IPS DF 6.9 (cell line): Measurements from ENCODE around the gene PPEF2.

Source experiments
- DNase-seq: peaks from one replicate; pipeline ENCODE4 v3.0.0-alpha.2; 2013; ENCODE audit warnings: low read depth, low spot score
- H3K27ac ChIP-seq: one replicate; pipeline ENCODE4 v1.5.1; 2013; ENCODE audit warnings: low read length, control low read depth
- H3K27me3 ChIP-seq: 2 replicates; pipeline ENCODE4 v1.6.1; 2013; ENCODE audit warnings: mild to moderate bottlenecking, low read length; ENCODE audit not compliant: control insufficient read depth, insufficient read depth
- H3K36me3 ChIP-seq: 2 replicates; pipeline ENCODE4 v1.6.1; 2013; ENCODE audit warnings: low read length; ENCODE audit not compliant: control insufficient read depth, insufficient read depth
- H3K4me1 ChIP-seq: 2 replicates; pipeline ENCODE4 v1.6.1; 2013; ENCODE audit warnings: low read length; ENCODE audit not compliant: control insufficient read depth, insufficient read depth
- H3K4me3 ChIP-seq: 2 replicates; pipeline ENCODE4 v1.5.1; 2013; ENCODE audit warnings: mild to moderate bottlenecking, low read length
- H3K9me3 ChIP-seq: 2 replicates; pipeline ENCODE4 v1.6.1; 2013; ENCODE audit warnings: low read length, inconsistent platforms; ENCODE audit not compliant: control insufficient read depth, insufficient read depth
- WGBS: extraction: QIAGEN DNeasy Blood & Tissue Kit; methylation state at CpG from one replicate; pipeline ENCODE4 v1.1.7; 2013; ENCODE audit warnings: mixed read lengths, missing lambda C conversion rate; ENCODE audit not compliant: insufficient read length, insufficient coverage; 5-methylcytosine and 5-hydroxymethylcytosine counted together

Gene PPEF2

GRCh38 chr4:75895744-75896314, 6.4 kb downstream of the PPEF2 start:
- DNase-seq, result peak; percentile 55
- no peak overlapping the region for H3K4me3 ChIP-seq

GRCh38 chr4:75892508-75892907, 9.7 kb downstream of the PPEF2 start:
- Histone ChIP-seq H3K36me3 (no peaks in the 10 kb centered on the region), H3K9me3 (no peaks in the 10 kb centered on the region), H3K4me1 (no peaks in the 10 kb centered on the region), H3K27ac (no peak overlapping the region), H3K27me3 (no peaks in the 10 kb centered on the region), H3K4me3 (no peak overlapping the region)
- DNase-seq, result peak; percentile 16
- WGBS, result no CpG with 5 or more reads among the region's 3 CpGs

More at GRCh38 chr4:75895744-75896314, 6.4 kb downstream of the PPEF2 start:
- Histone ChIP-seq H3K27ac (no peak overlapping the region), H3K4me1 (no peaks in the 10 kb centered on the region), H3K27me3 (no peaks in the 10 kb centered on the region), H3K36me3 (no peaks in the 10 kb centered on the region), H3K9me3 (no peaks in the 10 kb centered on the region)
- no CpG with 5 or more reads among the region's 4 CpGs for WGBS

- WGBS, result no CpG with 5 or more reads among the region's 14 CpGs
- DNase-seq, result no peak
- Histone ChIP-seq H3K4me3 (no peak overlapping the region), H3K27me3 (no peaks in the 10 kb centered on the region), H3K9me3 (no peaks in the 10 kb centered on the region), H3K4me1 (no peaks in the 10 kb centered on the region), H3K27ac (no peak overlapping the region), H3K36me3 (no peaks in the 10 kb centered on the region)
Measured at GRCh38 chr4:75891611-75892010, 10.6 kb downstream of the PPEF2 start.

- Histone ChIP-seq H3K9me3 (no peaks in the 10 kb centered on the region), H3K27ac (no peak overlapping the region), H3K4me1 (no peaks in the 10 kb centered on the region), H3K4me3 (no peak overlapping the region), H3K27me3 (no peaks in the 10 kb centered on the region), H3K36me3 (no peaks in the 10 kb centered on the region)
- WGBS, result no CpG with 5 or more reads among the region's 9 CpGs
- DNase-seq, result no peak
Measured at GRCh38 chr4:75889537-75890199, 12.6 kb downstream of the PPEF2 start.

- H3K4me3 ChIP-seq, result no peak overlapping the region
- no CpG with 5 or more reads among the region's 24 CpGs for WGBS
- H3K27ac ChIP-seq, result no peak overlapping the region
- no peaks in the 10 kb centered on the region for H3K27me3 ChIP-seq
- H3K9me3 ChIP-seq, result no peaks in the 10 kb centered on the region
- H3K36me3 ChIP-seq, result no peaks in the 10 kb centered on the region
- no peak for DNase-seq
- no peaks in the 10 kb centered on the region for H3K4me1 ChIP-seq
Measured at GRCh38 chr4:75886104-75886503, 16.1 kb downstream of the PPEF2 start.

GRCh38 chr4:75881476-75881875, 20.8 kb downstream of the PPEF2 start:
- Histone ChIP-seq H3K9me3 (no peaks in the 10 kb centered on the region), H3K4me1 (no peaks in the 10 kb centered on the region), H3K27ac (no peak overlapping the region), H3K27me3 (no peaks in the 10 kb centered on the region), H3K36me3 (no peaks in the 10 kb centered on the region), H3K4me3 (no peak overlapping the region)
- no CpG with 5 or more reads among the region's 3 CpGs for WGBS
- no peak for DNase-seq

- Histone ChIP-seq H3K27ac (no peak overlapping the region), H3K4me3 (no peak overlapping the region), H3K36me3 (no peaks in the 10 kb centered on the region), H3K4me1 (no peaks in the 10 kb centered on the region), H3K27me3 (no peaks in the 10 kb centered on the region), H3K9me3 (no peaks in the 10 kb centered on the region)
- no CpG with 5 or more reads among the region's 1 CpG for WGBS
- no peak for DNase-seq
Measured at GRCh38 chr4:75880278-75880677, 22.0 kb downstream of the PPEF2 start.

GRCh38 chr4:75878246-75878756, 24.0 kb downstream of the PPEF2 start:
- Histone ChIP-seq H3K27ac (no peak overlapping the region), H3K4me1 (no peaks in the 10 kb centered on the region), H3K27me3 (no peaks in the 10 kb centered on the region), H3K4me3 (no peak overlapping the region), H3K36me3 (no peaks in the 10 kb centered on the region), H3K9me3 (no peaks in the 10 kb centered on the region)
- DNase-seq, result no peak
- no CpG with 5 or more reads among the region's 6 CpGs for WGBS

- DNase-seq, result no peak
- no CpG with 5 or more reads among the region's 18 CpGs for WGBS
- Histone ChIP-seq H3K9me3 (no peaks in the 10 kb centered on the region), H3K36me3 (no peaks in the 10 kb centered on the region), H3K4me1 (no peaks in the 10 kb centered on the region), H3K4me3 (no peak overlapping the region), H3K27me3 (no peaks in the 10 kb centered on the region), H3K27ac (no peak overlapping the region)
Measured at GRCh38 chr4:75876218-75876617, 26.0 kb downstream of the PPEF2 start.

- H3K9me3 ChIP-seq, result no peaks in the 10 kb centered on the region
- no peaks in the 10 kb centered on the region for H3K4me1 ChIP-seq
- DNase-seq, result no peak
- no peak overlapping the region for H3K27ac ChIP-seq
- WGBS, result no CpG with 5 or more reads among the region's 3 CpGs
- no peak overlapping the region for H3K4me3 ChIP-seq
- H3K36me3 ChIP-seq, result no peaks in the 10 kb centered on the region
- no peaks in the 10 kb centered on the region for H3K27me3 ChIP-seq
Measured at GRCh38 chr4:75869100-75869499, 33.2 kb downstream of the PPEF2 start.

- no peak overlapping the region for H3K27ac ChIP-seq
- no peaks in the 10 kb centered on the region for H3K27me3 ChIP-seq
- no peak overlapping the region for H3K4me3 ChIP-seq
- DNase-seq, result no peak
- H3K36me3 ChIP-seq, result no peaks in the 10 kb centered on the region
- no peaks in the 10 kb centered on the region for H3K9me3 ChIP-seq
- WGBS, result no CpG with 5 or more reads among the region's 3 CpGs
- H3K4me1 ChIP-seq, result no peaks in the 10 kb centered on the region
Measured at GRCh38 chr4:75867130-75867529, 35.1 kb downstream of the PPEF2 start.
